PFSK-1 (cell line): ENCODE results near the gene NIT2.

Experiments used
- FOXP2 ChIP-seq: optimal IDR thresholded peaks from 2 replicates; pipeline ENCODE3; 2011; ENCODE audit warnings: borderline replicate concordance, control low read depth, inconsistent platforms; ENCODE audit not compliant: insufficient read depth; ENCODE audit errors: extremely low read length, extremely low read depth
- POLR2AphosphoS5 ChIP-seq: IDR thresholded peaks from 2 replicates; pipeline ENCODE4 v1.6.1; 2012; ENCODE audit warnings: low read depth, mild to moderate bottlenecking, control low read depth, low read length, moderate library complexity
- REST ChIP-seq, 2 experiments: IDR thresholded peaks; 2 replicates each; pipeline versions ENCODE4 v1.6.1 to v1.8.0; 2011 to 2012; ENCODE audit warnings: low read depth in 2 of 2, low read length in 2 of 2, control low read depth in 1 of 2, inconsistent platforms in 1 of 2, mild to moderate bottlenecking in 1 of 2, moderate library complexity in 1 of 2; ENCODE audit not compliant: insufficient read depth in 1 of 2
- SIN3A ChIP-seq: IDR thresholded peaks from 2 replicates; pipeline ENCODE4 v1.6.1; 2012; ENCODE audit warnings: mild to moderate bottlenecking, low read length, moderate library complexity, borderline replicate concordance; ENCODE audit not compliant: insufficient read depth
- TAF1 ChIP-seq: IDR thresholded peaks from 2 replicates; pipeline ENCODE4 v1.6.1; 2012; ENCODE audit warnings: low read length, control low read depth, borderline replicate concordance; ENCODE audit not compliant: insufficient read depth

The NIT2 gene

GRCh38 chr3:100407977-100408532 is 73.5 kb downstream of the NIT2 start:
- no peak for TF ChIP-seq SIN3A
- no peak for TF ChIP-seq FOXP2
- no peak for TF ChIP-seq REST (IDR thresholded peaks at IDR 0.05; ENCODE audit: insufficient read depth in 1 of 2, low read depth in 2 of 2, low read length in 2 of 2)
- no peak for TF ChIP-seq TAF1
- no peak for TF ChIP-seq POLR2AphosphoS5
